ENCODE results near the gene SLC12A6.
"Not testable (repeated sequence)": the region's sequence is repeated elsewhere in the genome, so short reads cannot be mapped to it uniquely, and the experiment has no call there.

Gene SLC12A6

GRCh38 chr15:34203936-34204335, 133.6 kb downstream of the SLC12A6 start:
- Histone ChIP-seq H3K9me3 (ENCODE audit: low read depth, low read length) (no peaks in the 10 kb centered on the region; the same call in 1 of the 2 replicates), H3K9ac (ENCODE audit: insufficient read length) (no peak overlapping the region), H3K27ac (no peak overlapping the region), H3K4me3 (no peak overlapping the region), H3K36me3 (ENCODE audit: insufficient read depth, low read length) (peaks cover 33% of the 10 kb centered on the region)
- DNase-seq (ENCODE audit: low read depth, low spot score) = no peak
- TF ChIP-seq EZH2 (IDR thresholded peaks at IDR 0.05) (no peak), POLR2AphosphoS5 (IDR thresholded peaks at IDR 0.05; ENCODE audit: borderline replicate concordance, low read depth, low read length) (no peak), FOXP2 (optimal IDR thresholded peaks at IDR 0.05; ENCODE audit: control extremely low read depth, extremely low read length, insufficient read depth) (no peak)

- DNase-seq (ENCODE audit: low read depth, low spot score) = no peak
- Histone ChIP-seq H3K9ac (ENCODE audit: insufficient read length) (no peak overlapping the region), H3K27ac (no peak overlapping the region), H3K9me3 (ENCODE audit: low read depth, low read length) (no peaks in the 10 kb centered on the region; the same call in 1 of the 2 replicates), H3K36me3 (ENCODE audit: insufficient read depth, low read length) (peaks cover 33% of the 10 kb centered on the region), H3K4me3 (no peak overlapping the region)
- TF ChIP-seq FOXP2 (optimal IDR thresholded peaks at IDR 0.05; ENCODE audit: control extremely low read depth, extremely low read length, insufficient read depth) = no peak
- TF ChIP-seq POLR2AphosphoS5 (IDR thresholded peaks at IDR 0.05; ENCODE audit: borderline replicate concordance, low read depth, low read length) = no peak
- no peak for TF ChIP-seq EZH2 (IDR thresholded peaks at IDR 0.05)
Measured at GRCh38 chr15:34203305-34203704, 134.3 kb downstream of the SLC12A6 start.

- DNase-seq (ENCODE audit: low read depth, low spot score); H3K27ac ChIP-seq; H3K4me3 ChIP-seq; H3K9me3 ChIP-seq (ENCODE audit: low read depth, low read length); H3K9ac ChIP-seq (ENCODE audit: insufficient read length); H3K36me3 ChIP-seq (ENCODE audit: insufficient read depth, low read length): not testable (repeated sequence)
Measured at GRCh38 chr15:34193272-34193671, 144.3 kb downstream of the SLC12A6 start.

DNA sequence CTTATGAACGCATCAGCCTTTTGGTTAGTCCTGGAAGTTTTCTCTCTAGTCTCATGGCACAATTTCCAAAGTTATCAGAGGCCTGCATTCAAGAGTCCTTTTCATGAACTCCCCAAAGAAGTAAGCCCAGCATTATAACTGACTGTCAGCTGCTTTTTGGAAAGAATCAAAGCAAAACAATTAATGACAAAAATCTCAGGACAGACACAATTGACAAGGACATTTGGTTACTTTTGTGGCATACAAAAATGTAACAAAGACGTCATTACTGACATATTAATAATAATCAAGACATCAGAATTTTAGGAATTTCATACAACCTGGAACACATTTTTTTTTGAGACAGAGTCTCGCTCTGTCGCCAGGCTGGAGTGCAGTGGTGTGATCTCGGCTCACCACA, 148.9 kb downstream of the SLC12A6 start:
- DNase-seq (ENCODE audit: low read depth, low spot score) = no peak
- TF ChIP-seq POLR2AphosphoS5 (IDR thresholded peaks at IDR 0.05; ENCODE audit: borderline replicate concordance, low read depth, low read length) = no peak
- no peak for TF ChIP-seq FOXP2 (optimal IDR thresholded peaks at IDR 0.05; ENCODE audit: control extremely low read depth, extremely low read length, insufficient read depth)
- no peak for TF ChIP-seq EZH2 (IDR thresholded peaks at IDR 0.05)

GRCh38 chr15:34185666-34186065, 151.9 kb downstream of the SLC12A6 start:
- H3K36me3 ChIP-seq (ENCODE audit: insufficient read depth, low read length) = no peaks in the 10 kb centered on the region; the same call in 1 of the 2 replicates
- no peak overlapping the region for H3K9ac ChIP-seq (ENCODE audit: insufficient read length)
- H3K9me3 ChIP-seq (ENCODE audit: low read depth, low read length) = no peaks in the 10 kb centered on the region
- H3K27ac ChIP-seq = no peak overlapping the region
- no peak overlapping the region for H3K4me3 ChIP-seq
- no peak for DNase-seq (ENCODE audit: low read depth, low spot score)
- no peak for TF ChIP-seq POLR2AphosphoS5 (IDR thresholded peaks at IDR 0.05; ENCODE audit: borderline replicate concordance, low read depth, low read length)
- no peak for TF ChIP-seq FOXP2 (optimal IDR thresholded peaks at IDR 0.05; ENCODE audit: control extremely low read depth, extremely low read length, insufficient read depth)
- no peak for TF ChIP-seq EZH2 (IDR thresholded peaks at IDR 0.05)

More for the DNA sequence above, 148.9 kb downstream of the SLC12A6 start:
- Histone ChIP-seq H3K9ac (ENCODE audit: insufficient read length) (no peak overlapping the region), H3K36me3 (ENCODE audit: insufficient read depth, low read length) (no peaks in the 10 kb centered on the region; the same call in 1 of the 2 replicates), H3K4me3 (no peak overlapping the region), H3K9me3 (ENCODE audit: low read depth, low read length) (no peaks in the 10 kb centered on the region), H3K27ac (no peak overlapping the region)

GRCh38 chr15:34182942-34183341, 154.6 kb downstream of the SLC12A6 start:
- no peaks in the 10 kb centered on the region for H3K9me3 ChIP-seq (ENCODE audit: low read depth, low read length)
- no peak overlapping the region for H3K27ac ChIP-seq
- no peak overlapping the region for H3K4me3 ChIP-seq
- DNase-seq (ENCODE audit: low read depth, low spot score) = no peak
- TF ChIP-seq POLR2AphosphoS5 (IDR thresholded peaks at IDR 0.05; ENCODE audit: borderline replicate concordance, low read depth, low read length) = no peak
- TF ChIP-seq EZH2 (IDR thresholded peaks at IDR 0.05) = no peak
- TF ChIP-seq FOXP2 (optimal IDR thresholded peaks at IDR 0.05; ENCODE audit: control extremely low read depth, extremely low read length, insufficient read depth) = no peak
- H3K9ac ChIP-seq (ENCODE audit: insufficient read length) = no peak overlapping the region
- H3K36me3 ChIP-seq (ENCODE audit: insufficient read depth, low read length) = no peaks in the 10 kb centered on the region; the same call in 1 of the 2 replicates

All from SK-N-MC (cell line).